Activated naive CD4-positive, alpha-beta T cell treated with anti-CD3 and anti-CD28 coated beads for 36 hours (primary cell): ENCODE results near the gene SYT5. TPM values are rescaled to one million over a fixed set of nuclear protein-coding genes. Genes with fewer than 3 reads are reported as not detected.
"Not testable (repeated sequence)": the region's sequence is repeated elsewhere in the genome, so short reads cannot be mapped to it uniquely, and the experiment has no call there.

Source experiments
- CTCF ChIA-PET: fragments of 350-600 bp; sonication (Branson Sonifier 250); formaldehyde crosslinking; loops from one replicate; lab custom pipeline; 2021; ENCODE audit warnings: antibody characterized with exemption; lab: Charles Lee
- DNase-seq: peaks from one replicate; pipeline ENCODE4 v3.0.0-alpha.2; 2020
- H3K27ac Mint-ChIP-seq: one replicate; pipeline ENCODE4 v1.8.0; 2021; ENCODE audit warnings: mild to moderate bottlenecking, mixed read lengths
- H3K27me3 Mint-ChIP-seq: one replicate; pipeline ENCODE4 v1.8.0; 2021; ENCODE audit warnings: low read depth, mixed read lengths
- H3K36me3 Mint-ChIP-seq: one replicate; pipeline ENCODE4 v1.8.0; 2021; ENCODE audit warnings: low read depth, mixed read lengths
- H3K4me1 Mint-ChIP-seq: one replicate; pipeline ENCODE4 v1.8.0; 2021; ENCODE audit warnings: low read depth, mixed read lengths
- H3K4me3 Mint-ChIP-seq: one replicate; pipeline ENCODE4 v1.8.0; 2021; ENCODE audit warnings: mild to moderate bottlenecking, moderate library complexity, mixed read lengths
- H3K9me3 Mint-ChIP-seq: one replicate; pipeline ENCODE4 v1.8.0; 2021; ENCODE audit warnings: mixed read lengths
- intact Hi-C: fragments of 100-400 bp; cut with micrococcal nuclease; formaldehyde crosslinking; loops from one replicate; pipeline ENCODE4 v1.15.1; 2023
- total RNA-seq, 2 experiments: library from RNA; stranded (reverse); gene quantifications; one replicate each; pipeline ENCODE4 v1.2.3, GENCODE V29; 2021

Gene SYT5
- total RNA-seq, 2 experiments from 2014 or later = not detected

GRCh38 chr19:55160128-55160985, 19.7 kb downstream of the SYT5 start:
- intact Hi-C loops = loop anchor here (2.0 to 10.0 kb wide), 4 partner anchors 20 to 278 kb away; partner anchors contain the start of gene PPP1R12C
- H3K4me1 Mint-ChIP-seq = peaks cover 9% of the 10 kb centered on the region
- H3K9me3 Mint-ChIP-seq = no peaks in the 10 kb centered on the region
- CTCF ChIA-PET = interaction anchor here (0.6 to 4.1 kb wide), 9 partner anchors 14 to 188 kb away, joined by 3 to 24 read pairs (median 5); no protein-coding TSS in a partner anchor
- H3K4me3 Mint-ChIP-seq = no peak overlapping the region
- peak; percentile 94 for DNase-seq
- no peaks in the 10 kb centered on the region for H3K36me3 Mint-ChIP-seq
- no peak overlapping the region for H3K27ac Mint-ChIP-seq
- peaks cover 48% of the 10 kb centered on the region for H3K27me3 Mint-ChIP-seq

GRCh38 chr19:55158848-55159749, 21.0 kb downstream of the SYT5 start:
- CTCF ChIA-PET = interaction anchor here (0.6 to 4.1 kb wide), 5 partner anchors 12 to 79 kb away, joined by 3 to 24 read pairs (median 7); no protein-coding TSS in a partner anchor
- peaks cover 43% of the 10 kb centered on the region for H3K27me3 Mint-ChIP-seq
- H3K4me1 Mint-ChIP-seq = peaks cover 15% of the 10 kb centered on the region
- H3K9me3 Mint-ChIP-seq = no peaks in the 10 kb centered on the region
- DNase-seq = no peak
- H3K27ac Mint-ChIP-seq = no peak overlapping the region
- intact Hi-C loops = no loop called here
- H3K4me3 Mint-ChIP-seq = no peak overlapping the region
- no peaks in the 10 kb centered on the region for H3K36me3 Mint-ChIP-seq

GRCh38 chr19:55158423-55158822, 21.7 kb downstream of the SYT5 start:
- peaks cover 40% of the 10 kb centered on the region for H3K27me3 Mint-ChIP-seq
- peaks cover 2% of the 10 kb centered on the region for H3K9me3 Mint-ChIP-seq
- H3K4me1 Mint-ChIP-seq = peaks cover 20% of the 10 kb centered on the region
- H3K36me3 Mint-ChIP-seq = no peaks in the 10 kb centered on the region
- CTCF ChIA-PET = interaction anchor here (4.1 kb wide), 1 partner anchor 18 kb away, joined by 24 read pairs; no protein-coding TSS in a partner anchor
- intact Hi-C loops = no loop called here
- H3K27ac Mint-ChIP-seq = no peak overlapping the region
- no peak for DNase-seq
- no peak overlapping the region for H3K4me3 Mint-ChIP-seq

- Mint-ChIP-seq H3K4me1 (peaks cover 24% of the 10 kb centered on the region), H3K4me3 (no peak within 1 kb of the TSS)
- CTCF ChIA-PET = interaction anchor here (0.7 to 4.1 kb wide), 2 partner anchors 17 to 40 kb away, joined by 3 to 24 read pairs; no protein-coding TSS in a partner anchor
Measured at GRCh38 chr19:55157064-55157908, 22.8 kb downstream of the SYT5 start, which contains the start of gene TNNI3. TNNI3 (minus strand) TSS chr19:55157732; CDS start chr19:55157589, 143 bp downstream.

GRCh38 chr19:55156202-55157063, 23.7 kb downstream of the SYT5 start:
- DNase-seq = peak; percentile 51
- intact Hi-C loops = no loop called here
- H3K4me3 Mint-ChIP-seq = no peak overlapping the region
- CTCF ChIA-PET = interaction anchor here (0.5 to 0.7 kb wide), 3 partner anchors 21 to 430 kb away, joined by 3 to 4 read pairs (median 4); no protein-coding TSS in a partner anchor
- H3K27me3 Mint-ChIP-seq = peaks cover 38% of the 10 kb centered on the region
- peaks cover 11% of the 10 kb centered on the region for H3K9me3 Mint-ChIP-seq
- peaks cover 30% of the 10 kb centered on the region for H3K4me1 Mint-ChIP-seq
- peaks cover 3% of the 10 kb centered on the region for H3K36me3 Mint-ChIP-seq
- no peak overlapping the region for H3K27ac Mint-ChIP-seq

More at GRCh38 chr19:55157064-55157908, 22.8 kb downstream of the SYT5 start, which contains the start of gene TNNI3:
- intact Hi-C loops = no loop called here
- H3K27me3 Mint-ChIP-seq = peaks cover 40% of the 10 kb centered on the region
- no peak for DNase-seq
- peaks cover 3% of the 10 kb centered on the region for H3K9me3 Mint-ChIP-seq
- H3K27ac Mint-ChIP-seq = no peak within 1 kb of the TSS
- no peaks in the 10 kb centered on the region for H3K36me3 Mint-ChIP-seq

GRCh38 chr19:55155784-55156183, 24.3 kb downstream of the SYT5 start:
- DNase-seq, H3K27ac Mint-ChIP-seq, H3K36me3 Mint-ChIP-seq, intact Hi-C loops, H3K4me3 Mint-ChIP-seq: not testable (repeated sequence)
- CTCF ChIA-PET = interaction anchor here (0.6 kb wide), 1 partner anchor 430 kb away, joined by 4 read pairs; no protein-coding TSS in a partner anchor
- Mint-ChIP-seq H3K9me3 (peaks cover 14% of the 10 kb centered on the region), H3K4me1 (peaks cover 30% of the 10 kb centered on the region), H3K27me3 (peaks cover 38% of the 10 kb centered on the region)

- H3K4me3 Mint-ChIP-seq = no peak overlapping the region
- peaks cover 14% of the 10 kb centered on the region for H3K9me3 Mint-ChIP-seq
- peaks cover 36% of the 10 kb centered on the region for H3K27me3 Mint-ChIP-seq
- peaks cover 29% of the 10 kb centered on the region for H3K4me1 Mint-ChIP-seq
- intact Hi-C loops = no loop called here
- no peak for DNase-seq
- CTCF ChIA-PET = interaction anchor here (0.7 to 1.2 kb wide), 3 partner anchors 11 to 390 kb away, joined by 3 to 7 read pairs (median 4); no protein-coding TSS in a partner anchor
- peaks cover 4% of the 10 kb centered on the region for H3K36me3 Mint-ChIP-seq
- H3K27ac Mint-ChIP-seq = no peak overlapping the region
Measured at GRCh38 chr19:55153652-55154264, 26.3 kb downstream of the SYT5 start.

- intact Hi-C loops = no loop called here
- Mint-ChIP-seq H3K36me3 (peaks cover 4% of the 10 kb centered on the region), H3K4me1 (peaks cover 27% of the 10 kb centered on the region), H3K4me3 (no peak overlapping the region), H3K27me3 (peaks cover 30% of the 10 kb centered on the region), H3K27ac (peak overlapping the region; percentile 19), H3K9me3 (peaks cover 14% of the 10 kb centered on the region)
- no peak for DNase-seq
- CTCF ChIA-PET = interaction anchor here (0.9 kb wide), 1 partner anchor 11 kb away, joined by 3 read pairs; no protein-coding TSS in a partner anchor
Measured at GRCh38 chr19:55152017-55152416, 28.1 kb downstream of the SYT5 start.

- CTCF ChIA-PET = no interaction called here
- H3K36me3 Mint-ChIP-seq = peaks cover 4% of the 10 kb centered on the region
- intact Hi-C loops = loop anchor here (10.0 kb wide), 1 partner anchor 455 kb away; the partner anchor contains the start of genes ZNF524 and ZNF865
- H3K4me1 Mint-ChIP-seq = peaks cover 23% of the 10 kb centered on the region
- H3K9me3 Mint-ChIP-seq = peaks cover 14% of the 10 kb centered on the region
- no peak within 1 kb of the TSS for H3K27ac Mint-ChIP-seq
- no peak for DNase-seq
- peaks cover 39% of the 10 kb centered on the region for H3K27me3 Mint-ChIP-seq
- H3K4me3 Mint-ChIP-seq = no peak within 1 kb of the TSS
Measured at GRCh38 chr19:55149078-55150003, 30.7 kb downstream of the SYT5 start, which contains the start of gene TNNT1. TNNT1 (minus strand) TSS chr19:55149206; CDS start chr19:55147157, 2,049 bp downstream.
